Spleen (tissue), 7 donors: ENCODE results near the gene GEMIN2.

Experiments used
- CTCF ChIP-seq, 11 experiments: fragments of 200-600 bp in 7 of 11; fragments of 450-650 bp in 4 of 11; sonication (generic) in 4 of 11; IDR thresholded peaks in 8 of 11; conservative IDR thresholded peaks in 3 of 11; 1 replicate in 7 of 11; 2 replicates in 4 of 11; pipeline versions ENCODE4 v1.4.0 to v1.8.0; 2016 to 2021; ENCODE audit warnings: antibody characterized with exemption in 11 of 11, inconsistent platforms in 4 of 11, mild to moderate bottlenecking in 1 of 11
- POLR2AphosphoS5 ChIP-seq, 3 donors: sonication (generic); formaldehyde crosslinking; IDR thresholded peaks; one replicate each; pipeline ENCODE4 v1.5.1; 2017; ENCODE audit warnings: antibody characterized with exemption in 3 of 3
- donor health status: DM: no; HTN: no; CAD: no; lungs with moderate emphysema.
- donor health status: DM: no; HTN: no; CAD: no.
- donor health status: DM: no; HTN: no; CAD: no.

- TF ChIP-seq CTCF (IDR thresholded peaks at IDR 0.05 in 8 of 11, conservative IDR thresholded peaks at IDR 0.05 in 3 of 11) (no peak), POLR2AphosphoS5 (IDR thresholded peaks at IDR 0.05) (no peak)
Observed at GRCh38 chr14:39169541-39169900, 55.4 kb downstream of the GEMIN2 start.
